Rectal smooth muscle tissue (tissue), 1 donor: ENCODE results near the gene CXCL14.

Source experiments
- H3K27ac ChIP-seq: one replicate; pipeline ENCODE4 v1.7.0; 2013; ENCODE audit warnings: low read depth, low read length, inconsistent platforms
- H3K27me3 ChIP-seq: one replicate; pipeline ENCODE4 v1.7.0; 2013; ENCODE audit warnings: low read length; ENCODE audit not compliant: control insufficient read depth, insufficient read depth
- H3K36me3 ChIP-seq: one replicate; pipeline ENCODE4 v1.7.0; 2013; ENCODE audit warnings: low read length; ENCODE audit not compliant: control insufficient read depth, insufficient read depth
- H3K4me1 ChIP-seq: one replicate; pipeline ENCODE4 v1.7.0; 2013; ENCODE audit warnings: low read length; ENCODE audit not compliant: control insufficient read depth, insufficient read depth
- H3K4me3 ChIP-seq: one replicate; pipeline ENCODE4 v1.7.0; 2013; ENCODE audit warnings: low read length
- H3K9ac ChIP-seq: one replicate; pipeline ENCODE4 v1.7.0; 2013; ENCODE audit warnings: low read length

Gene CXCL14

DNA sequence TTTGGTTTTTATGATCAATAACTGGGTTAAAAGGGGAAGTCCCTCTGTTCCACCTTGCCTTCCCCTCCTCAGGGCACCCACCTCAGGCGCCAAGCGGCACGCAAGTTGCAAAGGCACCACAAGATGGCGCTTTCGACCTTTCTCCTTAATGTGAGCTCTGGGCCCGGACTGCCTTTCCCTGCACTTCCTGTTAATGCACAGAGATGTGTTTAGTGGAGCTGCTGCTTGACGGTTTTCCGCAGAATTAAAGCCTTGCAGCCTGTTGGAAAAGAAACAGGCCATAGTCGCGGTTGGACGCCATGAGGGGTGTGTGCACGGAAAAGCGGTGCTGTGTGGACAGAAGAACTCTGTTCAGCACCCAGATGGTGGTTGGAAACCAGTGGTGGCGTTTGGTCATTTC, 17.9 kb downstream of the CXCL14 start:
- no peak overlapping the region for H3K4me3 ChIP-seq
- H3K27me3 ChIP-seq: peaks cover 4% of the 10 kb centered on the region
- no peaks in the 10 kb centered on the region for H3K4me1 ChIP-seq
- H3K36me3 ChIP-seq: no peaks in the 10 kb centered on the region
- no peak overlapping the region for H3K27ac ChIP-seq
- no peak overlapping the region for H3K9ac ChIP-seq

DNA sequence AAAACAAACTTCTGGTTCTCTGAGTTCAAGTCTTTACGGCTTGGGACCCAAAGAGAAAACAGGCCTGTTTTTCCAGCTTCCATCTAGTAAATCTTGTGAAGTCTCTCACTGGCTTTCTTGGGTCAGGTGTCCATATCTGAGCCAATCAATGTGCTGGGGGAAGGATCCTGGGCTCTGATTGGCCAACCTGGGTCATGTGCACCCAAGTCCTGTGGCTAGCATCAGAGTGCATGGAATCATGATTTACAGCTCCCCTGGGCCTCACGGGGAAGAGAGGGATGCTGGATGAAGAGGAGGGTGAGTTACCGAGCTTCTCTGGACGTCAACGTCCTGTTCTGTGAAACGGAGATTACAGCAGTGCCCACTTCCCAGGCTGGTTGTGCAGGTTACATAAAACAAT, 19.4 kb downstream of the CXCL14 start:
- H3K9ac ChIP-seq: no peak overlapping the region
- H3K4me1 ChIP-seq: no peaks in the 10 kb centered on the region
- H3K27ac ChIP-seq: no peak overlapping the region
- peaks cover 4% of the 10 kb centered on the region for H3K27me3 ChIP-seq
- no peak overlapping the region for H3K4me3 ChIP-seq
- H3K36me3 ChIP-seq: no peaks in the 10 kb centered on the region

DNA sequence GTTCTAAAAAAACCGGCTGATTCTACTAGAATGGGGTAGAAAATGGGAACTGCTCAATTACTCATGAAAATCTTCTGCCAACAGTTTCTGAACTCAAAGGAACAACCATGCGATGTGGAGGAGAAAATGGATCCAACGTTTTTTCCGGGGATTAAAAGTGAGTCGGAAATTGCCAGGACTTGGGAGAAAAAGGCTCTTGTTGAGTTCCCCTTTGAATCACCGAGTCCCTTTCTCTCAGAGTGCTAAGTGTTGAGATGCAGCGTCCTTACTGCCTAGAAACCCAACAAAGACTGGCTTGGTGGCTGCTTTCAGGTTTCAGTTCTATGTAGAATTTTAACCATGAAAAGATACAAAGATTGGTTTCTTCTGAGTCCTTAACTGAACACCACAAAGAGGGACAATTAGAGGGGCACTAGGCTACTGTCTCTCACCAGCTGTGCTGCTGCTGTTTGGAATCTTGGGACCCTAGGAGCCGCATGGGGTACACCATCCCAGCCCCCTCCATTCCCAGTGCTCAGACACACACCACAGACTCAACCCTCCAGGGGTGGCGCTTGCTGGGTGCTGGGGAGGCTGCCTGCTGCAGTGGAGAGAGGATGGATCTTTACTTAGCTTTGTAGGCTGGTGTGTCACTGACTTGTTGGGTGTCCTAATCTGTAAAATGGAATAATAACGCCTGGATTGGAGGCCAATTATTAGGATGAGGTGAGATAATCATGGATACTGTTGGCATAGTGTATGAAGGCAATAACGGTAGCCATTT, 21.5 kb downstream of the CXCL14 start:
- Histone ChIP-seq H3K4me1 (no peaks in the 10 kb centered on the region), H3K4me3 (no peak overlapping the region), H3K27me3 (peaks cover 4% of the 10 kb centered on the region), H3K36me3 (no peaks in the 10 kb centered on the region), H3K27ac (no peak overlapping the region), H3K9ac (no peak overlapping the region)

DNA sequence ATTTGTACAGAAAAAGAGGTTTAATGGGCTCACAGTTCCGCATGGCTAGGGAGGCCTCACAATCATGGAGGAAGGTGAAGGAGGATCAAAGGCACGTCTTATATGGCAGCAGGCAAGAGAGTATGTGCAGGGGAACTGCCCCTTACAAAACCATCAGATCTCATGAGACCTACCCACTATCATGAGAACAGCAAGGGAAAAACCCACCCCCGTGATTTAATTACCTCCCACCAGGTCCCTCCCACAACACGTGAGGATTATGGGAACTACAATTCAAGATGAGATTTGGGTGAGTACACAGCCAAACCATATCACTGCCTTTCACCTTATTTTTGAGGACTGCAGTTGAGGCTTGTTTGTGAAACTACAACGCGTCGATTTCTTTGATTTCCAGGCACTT, 22.2 kb downstream of the CXCL14 start:
- H3K4me3 ChIP-seq: no peak overlapping the region
- H3K4me1 ChIP-seq: no peaks in the 10 kb centered on the region
- H3K36me3 ChIP-seq: no peaks in the 10 kb centered on the region
- no peak overlapping the region for H3K27ac ChIP-seq
- H3K27me3 ChIP-seq: peaks cover 4% of the 10 kb centered on the region
- H3K9ac ChIP-seq: no peak overlapping the region

DNA sequence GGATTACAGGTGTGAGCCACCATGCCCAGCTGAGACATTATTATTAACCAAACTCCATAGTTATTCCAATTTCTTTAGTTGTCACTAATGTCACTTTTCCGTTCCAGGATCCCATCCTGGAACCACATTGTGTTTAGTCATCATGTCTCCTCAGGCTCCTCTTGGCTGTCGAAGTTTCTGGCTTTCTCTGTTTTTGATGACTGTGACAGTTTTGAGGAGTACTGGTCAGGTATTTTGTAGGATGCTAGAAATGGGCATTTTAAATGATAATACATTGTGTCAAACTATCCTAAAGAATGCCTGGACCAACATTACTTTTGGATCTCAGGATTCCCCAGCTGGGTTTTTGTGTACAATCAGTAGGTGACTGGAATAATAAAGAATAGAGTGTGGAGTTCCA, 23.3 kb downstream of the CXCL14 start:
- no peaks in the 10 kb centered on the region for H3K4me1 ChIP-seq
- H3K9ac ChIP-seq: no peak overlapping the region
- H3K36me3 ChIP-seq: no peaks in the 10 kb centered on the region
- peaks cover 7% of the 10 kb centered on the region for H3K27me3 ChIP-seq
- H3K27ac ChIP-seq: no peak overlapping the region
- no peak overlapping the region for H3K4me3 ChIP-seq

DNA sequence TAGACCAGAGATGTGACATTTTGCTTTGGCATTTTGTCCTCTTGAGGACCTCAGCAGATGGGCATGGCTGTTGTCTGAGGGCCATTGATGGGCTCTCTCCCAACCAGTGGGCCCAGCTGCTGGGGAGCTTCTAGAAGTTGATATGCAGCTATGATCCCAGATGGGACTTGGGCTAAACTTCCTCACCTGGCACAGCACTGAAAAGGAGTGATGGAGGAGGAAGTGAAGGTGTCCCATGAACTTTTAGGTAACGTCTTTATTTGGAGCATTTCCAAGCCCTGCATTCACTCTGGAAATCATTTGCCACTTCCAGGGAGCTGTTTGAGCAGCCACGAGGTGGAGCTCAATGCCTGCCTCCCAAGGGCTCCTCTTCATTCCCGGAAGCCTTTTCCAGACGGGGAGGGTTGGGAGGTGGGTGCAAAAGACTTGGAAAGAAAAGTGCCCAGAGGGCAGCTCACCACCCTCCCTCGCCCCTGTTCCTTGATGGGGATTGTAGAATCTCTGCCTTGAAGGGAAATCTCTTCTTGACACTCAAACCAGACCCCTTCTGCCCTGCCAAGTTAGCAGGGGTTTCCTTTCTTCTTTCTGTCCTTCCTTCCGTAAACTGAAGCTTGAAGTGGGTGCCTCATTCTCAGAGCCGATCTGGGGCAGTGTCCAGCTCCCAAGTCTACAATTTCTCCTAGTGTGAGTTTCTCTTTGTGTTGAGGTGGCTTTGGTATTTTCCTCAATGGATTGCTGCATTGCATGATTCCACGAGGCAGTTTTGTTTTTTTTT, 24.9 kb downstream of the CXCL14 start:
- Histone ChIP-seq H3K27ac (no peak overlapping the region), H3K9ac (no peak overlapping the region), H3K4me3 (no peak overlapping the region), H3K27me3 (peaks cover 4% of the 10 kb centered on the region), H3K36me3 (no peaks in the 10 kb centered on the region), H3K4me1 (no peaks in the 10 kb centered on the region)

DNA sequence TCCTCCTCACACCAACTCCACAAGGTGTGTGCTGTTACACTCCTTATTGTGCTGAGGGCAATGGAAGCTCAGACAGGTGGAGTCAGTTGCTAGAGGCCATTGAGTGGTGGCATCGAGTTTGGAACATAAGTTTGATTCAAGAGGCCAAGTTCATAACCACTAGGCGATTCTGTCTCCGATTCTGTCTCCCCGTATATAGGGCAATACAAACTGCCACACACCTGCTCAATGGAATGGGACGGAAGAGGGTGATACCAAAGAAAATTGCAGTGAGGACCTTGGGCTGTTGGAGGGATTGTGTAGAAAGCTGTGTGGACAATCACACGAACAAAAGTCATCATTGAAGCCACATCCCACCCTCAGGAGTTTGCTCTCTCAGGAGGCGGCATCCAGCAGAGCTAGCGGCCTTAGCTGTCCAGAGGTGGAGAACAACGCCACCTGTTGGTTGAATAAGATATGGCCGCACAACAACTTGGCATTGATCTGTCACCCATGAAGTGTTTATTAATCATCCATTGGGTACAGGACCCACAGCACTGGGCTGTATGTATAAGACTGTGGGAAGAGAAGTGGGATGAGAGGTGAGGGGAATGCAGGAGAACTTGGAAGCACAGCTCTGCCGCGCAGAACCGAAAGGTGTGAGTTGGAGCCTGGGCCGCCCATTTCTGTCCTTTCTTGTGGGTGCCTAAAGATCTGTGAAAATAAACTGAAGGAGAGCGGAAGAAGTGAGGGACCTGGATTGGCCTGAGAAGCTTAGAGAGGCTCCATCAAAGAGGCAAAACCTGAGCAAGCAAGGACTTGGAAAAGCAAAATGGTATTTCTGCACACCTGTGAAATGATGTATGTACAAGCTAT, 27.0 kb downstream of the CXCL14 start:
- no peaks in the 10 kb centered on the region for H3K36me3 ChIP-seq
- no peak overlapping the region for H3K9ac ChIP-seq
- H3K4me3 ChIP-seq: no peak overlapping the region
- H3K27me3 ChIP-seq: peaks cover 10% of the 10 kb centered on the region
- no peaks in the 10 kb centered on the region for H3K4me1 ChIP-seq
- H3K27ac ChIP-seq: no peak overlapping the region

DNA sequence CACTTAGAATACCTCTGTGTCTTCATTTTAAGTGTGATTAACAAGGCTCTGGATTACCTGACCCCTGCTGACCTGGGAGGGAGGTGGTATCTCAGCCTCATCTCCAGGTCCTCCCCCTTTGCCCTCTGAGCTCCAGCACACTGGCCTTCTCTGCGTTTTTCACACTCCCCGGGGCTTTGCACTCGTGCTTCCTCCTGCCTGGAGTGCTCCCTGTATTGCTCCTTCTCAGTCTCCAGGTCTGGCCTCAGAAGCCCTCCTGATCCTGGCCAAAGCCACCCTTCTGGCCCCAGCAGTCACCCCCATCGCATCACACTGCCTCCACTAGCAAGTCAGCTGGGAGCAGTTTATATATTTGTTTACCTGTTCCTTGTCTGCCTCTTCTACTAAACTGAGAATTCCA, 29.4 kb downstream of the CXCL14 start:
- no peaks in the 10 kb centered on the region for H3K36me3 ChIP-seq
- H3K9ac ChIP-seq: no peak overlapping the region
- H3K4me1 ChIP-seq: no peaks in the 10 kb centered on the region
- peaks cover 18% of the 10 kb centered on the region for H3K27me3 ChIP-seq
- H3K4me3 ChIP-seq: no peak overlapping the region
- no peak overlapping the region for H3K27ac ChIP-seq

DNA sequence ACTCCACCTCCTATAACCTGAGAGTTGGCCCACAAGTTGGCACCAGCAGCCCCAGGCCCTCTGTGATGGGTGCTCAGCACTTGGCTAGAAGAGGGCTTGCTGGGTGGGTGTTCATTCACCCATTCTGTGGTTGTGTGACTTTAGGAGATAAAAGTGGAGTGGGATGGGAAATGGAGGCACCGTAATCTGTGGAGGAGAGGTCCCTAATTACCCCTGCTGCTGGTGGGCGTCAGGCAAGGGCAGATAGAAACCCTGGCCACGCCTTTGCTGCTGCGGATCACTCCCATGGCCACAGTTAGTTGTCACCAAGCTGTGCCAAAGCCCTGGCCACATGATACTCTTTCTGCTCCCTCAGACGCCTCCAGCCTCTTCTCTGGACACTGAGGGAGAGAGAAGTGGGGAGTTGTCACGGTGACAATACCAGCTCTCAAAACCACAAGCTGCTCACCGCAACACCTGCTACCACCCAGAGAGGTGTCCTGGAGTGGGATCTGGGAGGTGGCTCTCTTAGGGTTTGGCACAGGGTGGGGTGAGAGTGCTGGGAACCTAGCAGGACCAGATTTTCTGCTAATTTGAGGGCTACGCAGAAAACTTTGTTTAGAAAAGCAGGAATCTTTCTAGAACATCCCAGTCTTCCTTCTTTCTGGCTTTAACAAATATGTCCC, 31.1 kb downstream of the CXCL14 start:
- no peak overlapping the region for H3K4me3 ChIP-seq
- H3K27me3 ChIP-seq: peaks cover 19% of the 10 kb centered on the region
- H3K36me3 ChIP-seq: no peaks in the 10 kb centered on the region
- H3K9ac ChIP-seq: no peak overlapping the region
- H3K27ac ChIP-seq: no peak overlapping the region
- no peaks in the 10 kb centered on the region for H3K4me1 ChIP-seq

DNA sequence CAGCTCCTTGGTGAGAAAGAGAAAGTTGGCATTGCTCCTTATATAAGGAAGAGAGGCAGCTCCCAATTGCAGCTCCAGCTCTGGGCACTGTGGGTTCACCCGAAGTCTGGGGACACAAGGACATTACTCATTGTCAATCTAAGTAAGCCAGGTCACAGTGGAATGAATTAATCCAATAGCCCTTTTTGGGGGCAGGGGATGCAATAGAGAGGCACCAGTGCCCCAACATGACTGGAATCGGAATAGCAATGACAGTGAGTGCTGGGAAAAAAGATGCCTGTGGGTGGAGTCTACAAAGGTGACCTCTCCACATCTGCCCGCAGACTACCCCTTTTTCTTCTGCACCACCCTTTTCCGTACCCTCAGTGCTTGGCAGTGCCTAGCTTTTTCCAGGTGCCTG, 31.9 kb downstream of the CXCL14 start:
- Histone ChIP-seq H3K27me3 (peaks cover 22% of the 10 kb centered on the region), H3K4me3 (no peak overlapping the region), H3K4me1 (no peaks in the 10 kb centered on the region), H3K36me3 (no peaks in the 10 kb centered on the region), H3K27ac (no peak overlapping the region), H3K9ac (no peak overlapping the region)

DNA sequence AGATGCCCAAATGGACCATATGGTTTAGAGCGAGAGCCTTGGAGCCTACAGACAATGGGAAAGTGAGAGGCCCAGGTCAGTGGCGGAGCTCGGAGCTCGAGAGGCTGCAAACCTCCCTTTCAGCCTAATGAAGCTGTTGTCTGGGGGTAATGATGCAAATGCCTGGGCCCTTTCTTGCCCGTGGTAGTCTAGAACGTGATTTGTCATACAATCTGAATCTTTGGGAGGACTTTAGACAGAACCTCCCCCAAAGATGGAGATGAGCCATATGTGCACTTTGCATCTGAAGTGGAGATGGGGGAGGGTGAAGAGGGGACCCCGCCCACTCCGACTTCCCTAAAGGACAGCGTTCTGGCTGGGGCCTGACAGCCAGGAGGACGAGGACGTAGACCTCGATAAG, 32.7 kb downstream of the CXCL14 start:
- H3K27ac ChIP-seq: no peak overlapping the region
- H3K4me3 ChIP-seq: no peak overlapping the region
- no peak overlapping the region for H3K9ac ChIP-seq
- peaks cover 22% of the 10 kb centered on the region for H3K27me3 ChIP-seq
- H3K36me3 ChIP-seq: no peaks in the 10 kb centered on the region
- H3K4me1 ChIP-seq: no peaks in the 10 kb centered on the region

DNA sequence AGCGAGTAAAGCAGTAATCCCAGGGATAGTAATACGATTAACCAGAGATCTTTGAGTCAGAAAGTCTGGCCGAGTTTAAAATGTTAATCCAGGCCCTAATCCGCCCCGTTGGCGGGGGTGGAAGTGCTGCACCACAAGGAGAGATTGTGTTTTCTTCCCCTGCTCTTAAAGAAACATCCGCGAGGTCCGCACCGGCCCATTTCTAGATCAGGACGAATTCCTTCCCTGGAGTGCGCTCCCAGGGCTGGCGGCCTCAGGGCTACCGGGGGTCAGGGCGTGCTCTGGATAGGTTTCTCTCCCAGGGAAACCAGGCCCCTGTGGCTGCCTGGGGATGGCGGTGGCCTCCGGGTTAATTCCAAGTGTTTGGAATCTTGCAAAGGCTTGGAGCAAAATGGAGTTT, 33.7 kb downstream of the CXCL14 start:
- Histone ChIP-seq H3K27me3 (peaks cover 19% of the 10 kb centered on the region), H3K4me1 (no peaks in the 10 kb centered on the region), H3K36me3 (no peaks in the 10 kb centered on the region), H3K9ac (no peak overlapping the region), H3K27ac (no peak overlapping the region), H3K4me3 (no peak overlapping the region)
